Breast epithelium (tissue), 4 donors: Measurements from ENCODE around the gene PKD1L1. TPM values are rescaled to one million over a fixed set of nuclear protein-coding genes. Genes with fewer than 3 reads are reported as not detected.

ENCODE experiments used
- DNase-seq, 2 donors: peaks; one replicate each; pipeline ENCODE4 v3.0.0-alpha.2; 2019; ENCODE audit warnings: low spot score in 2 of 2
- H3K27ac ChIP-seq, 2 donors: fragments of 200-600 bp; sonication (generic) in 1 of 2; one replicate each; pipeline ENCODE4 v1.5.1; 2016 to 2019; ENCODE audit warnings: mild to moderate bottlenecking in 1 of 2
- H3K27me3 ChIP-seq, 2 donors: fragments of 200-600 bp; sonication (generic) in 1 of 2; one replicate each; pipeline versions ENCODE4 v1.5.1 to v1.6.0; 2017 to 2019; ENCODE audit warnings: control low read depth in 1 of 2, mild to moderate bottlenecking in 1 of 2
- H3K36me3 ChIP-seq: fragments of 200-600 bp; one replicate; pipeline ENCODE4 v1.5.1; 2019
- H3K4me1 ChIP-seq, 2 donors: fragments of 200-600 bp; sonication (generic); one replicate each; pipeline ENCODE4 v1.5.1; 2016 to 2019; ENCODE audit warnings: control low read depth in 1 of 2
- H3K4me3 ChIP-seq, 3 donors: fragments of 200-600 bp; sonication (generic); 1 replicate in 2 of 3; 2 replicates in 1 of 3; pipeline ENCODE4 v1.5.1; 2016 to 2019; ENCODE audit warnings: mild to moderate bottlenecking in 3 of 3, moderate library complexity in 2 of 3
- H3K9me3 ChIP-seq, 2 donors: fragments of 200-600 bp; sonication (generic) in 1 of 2; one replicate each; pipeline ENCODE4 v1.5.1; 2016 to 2019; ENCODE audit warnings: control low read depth in 1 of 2
- POLR2A ChIP-seq: fragments of 450-650 bp; IDR thresholded peaks from one replicate; pipeline ENCODE4 v1.6.1; 2016; ENCODE audit warnings: antibody characterized with exemption, mild to moderate bottlenecking, moderate library complexity
- POLR2AphosphoS5 ChIP-seq, 3 donors: sonication (generic); formaldehyde crosslinking; IDR thresholded peaks; one replicate each; pipeline ENCODE4 v1.6.1; 2017; ENCODE audit warnings: antibody characterized with exemption in 3 of 3
- intact Hi-C: fragments of 100-400 bp; cut with DNase I; formaldehyde crosslinking; loops from one replicate; pipeline ENCODE4 v1.15.1; 2023; ENCODE audit warnings: low total_unique reads
- total RNA-seq, 3 donors: library from RNA; depleted of rRNA; stranded (reverse); fragments of >200 nt; gene quantifications; one replicate each; pipeline ENCODE4 v1.1.0, GENCODE V29; 2016
- TF ChIP-seq, protein P1 (sequence below), 3 donors: fragments of 450-650 bp; IDR thresholded peaks; one replicate each; pipeline ENCODE4 v1.5.1; 2016 to 2017; ENCODE audit warnings: antibody characterized with exemption in 3 of 3, mild to moderate bottlenecking in 3 of 3, moderate library complexity in 3 of 3

PKD1L1 gene
- total RNA-seq, 3 donors from 2014 or later: 0.32 to 0.44 (median 0.33) TPM

DNA sequence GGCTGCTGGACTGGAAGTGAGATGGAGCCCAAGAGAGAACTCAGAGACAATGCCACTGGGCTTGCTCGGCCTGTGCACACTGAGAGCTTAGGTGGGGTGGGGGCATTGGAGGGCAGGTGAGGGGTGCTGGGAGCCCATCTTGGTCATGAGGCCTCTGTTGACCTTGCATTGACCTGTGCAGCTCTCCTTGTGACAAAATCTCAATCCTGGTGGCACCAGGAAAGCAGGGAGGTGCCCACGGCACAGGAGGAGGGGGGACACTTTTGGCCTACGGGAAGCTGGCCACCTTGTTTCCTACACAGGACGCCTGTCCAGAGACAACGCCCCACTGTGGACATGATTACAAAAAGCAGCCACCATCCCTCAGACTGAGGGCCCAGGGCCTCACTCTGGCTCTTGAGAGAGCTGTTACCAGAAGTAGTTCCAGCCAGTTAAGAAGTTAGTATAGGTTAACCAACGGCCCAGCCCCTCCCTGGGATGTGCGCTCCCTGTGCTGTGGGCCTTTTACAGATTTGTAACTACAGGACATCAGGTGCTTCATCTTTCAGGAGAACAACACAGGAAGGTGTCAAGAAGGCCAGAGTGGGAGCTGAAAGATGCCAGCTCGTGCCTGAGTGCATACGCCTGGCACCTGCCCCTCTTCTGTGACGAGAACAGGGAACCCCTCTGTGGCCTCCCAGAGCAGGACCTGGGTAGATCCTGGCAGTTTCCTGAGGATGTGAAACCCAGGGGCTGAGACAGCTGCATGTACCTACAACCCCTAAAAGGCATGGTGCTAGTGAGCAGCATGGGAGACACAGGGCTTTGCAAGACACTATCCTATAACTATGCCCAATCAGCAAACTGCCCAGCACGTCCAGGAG, 10.3 kb downstream of the PKD1L1 start:
- no peaks in the 10 kb centered on the region for H3K4me1 ChIP-seq
- no peak overlapping the region for H3K27ac ChIP-seq
- H3K4me3 ChIP-seq: no peak overlapping the region
- no peaks in the 10 kb centered on the region for H3K27me3 ChIP-seq
- DNase-seq: no peak
- no peaks in the 10 kb centered on the region for H3K36me3 ChIP-seq
- intact Hi-C loops: no loop called here
- TF ChIP-seq POLR2A (no peak), POLR2AphosphoS5 (IDR thresholded peaks at IDR 0.05) (no peak)
- H3K9me3 ChIP-seq: no peaks in the 10 kb centered on the region

DNA sequence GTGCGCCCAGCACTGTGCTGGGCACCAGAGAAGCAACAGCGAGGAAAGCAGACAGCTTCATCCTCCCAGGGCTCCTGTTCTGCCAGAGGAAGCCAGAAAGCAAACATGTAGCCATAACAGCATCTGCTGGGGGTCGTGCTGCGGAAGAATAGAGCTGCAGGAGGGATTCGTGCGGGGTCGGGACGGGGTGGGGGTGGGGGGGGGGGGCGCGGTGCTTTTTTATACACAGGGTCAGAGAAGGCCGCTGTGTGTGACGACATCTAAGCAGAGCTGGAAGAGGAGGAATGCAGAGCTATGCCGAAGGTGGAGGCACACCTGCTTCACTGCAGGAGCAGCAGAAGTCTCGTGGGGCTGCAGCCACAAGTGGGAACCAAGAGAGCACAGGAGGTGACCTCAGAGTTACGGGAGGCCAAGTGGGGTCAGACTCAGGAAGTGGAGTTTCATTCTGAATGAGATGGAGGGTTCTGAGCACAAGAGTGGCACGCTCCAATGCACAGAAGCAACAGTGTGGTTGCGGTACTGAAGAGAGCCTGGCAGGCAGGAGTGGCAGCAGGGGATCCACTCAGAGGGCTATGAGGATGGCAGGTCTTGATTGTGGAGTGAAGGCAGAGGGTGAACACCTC, 11.1 kb downstream of the PKD1L1 start:
- no peaks in the 10 kb centered on the region for H3K36me3 ChIP-seq
- no peak overlapping the region for H3K27ac ChIP-seq
- no peaks in the 10 kb centered on the region for H3K4me1 ChIP-seq
- intact Hi-C loops: no loop called here
- H3K9me3 ChIP-seq: no peaks in the 10 kb centered on the region
- DNase-seq: no peak
- no peaks in the 10 kb centered on the region for H3K27me3 ChIP-seq
- no peak overlapping the region for H3K4me3 ChIP-seq
- TF ChIP-seq, protein P1, sequence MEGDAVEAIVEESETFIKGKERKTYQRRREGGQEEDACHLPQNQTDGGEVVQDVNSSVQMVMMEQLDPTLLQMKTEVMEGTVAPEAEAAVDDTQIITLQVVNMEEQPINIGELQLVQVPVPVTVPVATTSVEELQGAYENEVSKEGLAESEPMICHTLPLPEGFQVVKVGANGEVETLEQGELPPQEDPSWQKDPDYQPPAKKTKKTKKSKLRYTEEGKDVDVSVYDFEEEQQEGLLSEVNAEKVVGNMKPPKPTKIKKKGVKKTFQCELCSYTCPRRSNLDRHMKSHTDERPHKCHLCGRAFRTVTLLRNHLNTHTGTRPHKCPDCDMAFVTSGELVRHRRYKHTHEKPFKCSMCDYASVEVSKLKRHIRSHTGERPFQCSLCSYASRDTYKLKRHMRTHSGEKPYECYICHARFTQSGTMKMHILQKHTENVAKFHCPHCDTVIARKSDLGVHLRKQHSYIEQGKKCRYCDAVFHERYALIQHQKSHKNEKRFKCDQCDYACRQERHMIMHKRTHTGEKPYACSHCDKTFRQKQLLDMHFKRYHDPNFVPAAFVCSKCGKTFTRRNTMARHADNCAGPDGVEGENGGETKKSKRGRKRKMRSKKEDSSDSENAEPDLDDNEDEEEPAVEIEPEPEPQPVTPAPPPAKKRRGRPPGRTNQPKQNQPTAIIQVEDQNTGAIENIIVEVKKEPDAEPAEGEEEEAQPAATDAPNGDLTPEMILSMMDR (IDR thresholded peaks at IDR 0.05): no peak
- TF ChIP-seq POLR2AphosphoS5 (IDR thresholded peaks at IDR 0.05) (no peak), POLR2A (no peak)

DNA sequence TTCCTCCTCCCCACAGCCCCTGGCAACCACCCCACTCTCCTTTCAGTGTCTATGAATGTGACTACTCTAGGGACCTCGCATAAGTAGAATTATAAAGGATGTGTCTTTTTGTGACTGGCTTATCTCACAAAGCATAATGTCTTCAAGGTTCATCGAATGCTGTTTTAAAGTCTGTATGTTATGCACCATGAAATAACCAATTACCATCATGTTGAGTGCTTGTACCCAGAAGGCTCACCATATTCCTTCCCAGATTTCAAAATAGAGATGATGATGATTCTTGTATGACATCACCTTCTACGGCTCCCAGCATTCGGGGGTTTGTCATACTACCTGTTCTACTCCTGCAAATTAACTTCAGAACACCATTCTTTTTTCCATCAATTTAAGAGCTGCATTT, 11.9 kb downstream of the PKD1L1 start:
- H3K27me3 ChIP-seq: no peaks in the 10 kb centered on the region
- DNase-seq: no peak
- intact Hi-C loops: no loop called here
- H3K4me3 ChIP-seq: no peak overlapping the region
- H3K27ac ChIP-seq: no peak overlapping the region
- TF ChIP-seq POLR2AphosphoS5 (IDR thresholded peaks at IDR 0.05) (no peak), POLR2A (no peak)
- TF ChIP-seq, protein P1 (IDR thresholded peaks at IDR 0.05): no peak
- H3K36me3 ChIP-seq: no peaks in the 10 kb centered on the region
- H3K4me1 ChIP-seq: no peaks in the 10 kb centered on the region
- no peaks in the 10 kb centered on the region for H3K9me3 ChIP-seq

DNA sequence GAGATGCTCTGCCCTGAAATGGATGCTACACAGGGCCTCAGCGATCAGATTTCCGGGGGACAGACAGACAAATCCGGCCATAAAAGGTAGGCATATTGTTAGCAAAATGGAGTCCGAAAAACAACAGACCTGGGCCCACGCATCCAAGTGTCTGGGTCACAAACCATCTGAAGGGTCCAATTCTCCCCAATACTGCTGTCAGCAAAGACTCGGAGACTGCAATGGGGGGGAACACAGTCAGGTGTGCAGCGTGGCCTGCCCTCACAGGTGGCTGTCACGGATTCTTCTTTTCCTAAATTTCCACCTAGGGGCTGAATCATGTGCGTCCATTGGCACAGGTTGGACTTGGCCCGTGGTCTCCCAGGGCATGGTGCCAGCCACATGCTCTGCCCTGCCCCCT, 12.9 kb downstream of the PKD1L1 start:
- TF ChIP-seq, protein P1 (IDR thresholded peaks at IDR 0.05): no peak
- no peak for TF ChIP-seq POLR2AphosphoS5 (IDR thresholded peaks at IDR 0.05)
- TF ChIP-seq POLR2A: no peak
- Histone ChIP-seq H3K27me3 (no peaks in the 10 kb centered on the region), H3K4me1 (no peaks in the 10 kb centered on the region), H3K9me3 (no peaks in the 10 kb centered on the region), H3K36me3 (no peaks in the 10 kb centered on the region), H3K27ac (no peak overlapping the region), H3K4me3 (no peak overlapping the region)
- no peak for DNase-seq
- intact Hi-C loops: no loop called here

DNA sequence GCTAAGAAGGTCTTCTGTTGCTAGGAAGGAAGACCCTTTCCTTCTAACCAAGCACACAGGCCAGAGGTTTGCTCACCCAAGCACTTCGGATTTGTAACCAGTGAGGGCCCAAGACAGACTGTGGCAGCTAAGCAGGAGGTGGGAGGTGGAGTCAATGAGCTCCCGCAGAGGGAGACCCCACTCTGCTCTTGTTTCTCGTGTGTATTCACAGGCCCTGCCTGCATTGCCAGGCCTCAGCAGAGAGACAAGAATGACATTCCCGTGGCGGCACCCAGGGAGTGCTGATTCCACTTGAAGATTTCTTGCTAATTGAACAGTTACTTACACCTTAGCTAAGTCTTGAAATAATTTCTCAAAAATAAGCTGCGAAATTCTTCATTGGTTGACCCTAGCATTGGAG, 13.4 kb downstream of the PKD1L1 start:
- H3K27me3 ChIP-seq: no peaks in the 10 kb centered on the region
- H3K36me3 ChIP-seq: no peaks in the 10 kb centered on the region
- H3K27ac ChIP-seq: no peak overlapping the region
- H3K4me3 ChIP-seq: no peak overlapping the region
- TF ChIP-seq, protein P1 (IDR thresholded peaks at IDR 0.05): no peak
- TF ChIP-seq POLR2A: no peak
- TF ChIP-seq POLR2AphosphoS5 (IDR thresholded peaks at IDR 0.05): no peak
- intact Hi-C loops: no loop called here
- no peaks in the 10 kb centered on the region for H3K4me1 ChIP-seq
- no peaks in the 10 kb centered on the region for H3K9me3 ChIP-seq
- no peak for DNase-seq
